Transverse colon (tissue), 3 donors: Measurements from ENCODE around the gene FAM111A.
"Not testable (repeated sequence)": the region's sequence is repeated elsewhere in the genome, so short reads cannot be mapped to it uniquely, and the experiment has no call there.

Source experiments
- CTCF ChIP-seq, 5 experiments: fragments of 200-600 bp in 3 of 5; fragments of 450-650 bp in 2 of 5; sonication (generic) in 3 of 5; IDR thresholded peaks; 1 replicate in 2 of 5; 2 replicates in 3 of 5; pipeline ENCODE4 v1.5.1; 2016 to 2017; ENCODE audit warnings: antibody characterized with exemption in 5 of 5, inconsistent platforms in 3 of 5, mild to moderate bottlenecking in 2 of 5, moderate library complexity in 1 of 5
- EP300 ChIP-seq: sonication (generic); formaldehyde crosslinking; IDR thresholded peaks from one replicate; pipeline ENCODE4 v1.6.1; 2017; ENCODE audit warnings: antibody characterized with exemption, low read depth
- POLR2A ChIP-seq: fragments of 450-650 bp; IDR thresholded peaks from one replicate; pipeline ENCODE4 v1.6.1; 2016; ENCODE audit warnings: antibody characterized with exemption, mild to moderate bottlenecking, moderate library complexity

GRCh38 chr11:59136551-59136950 lies 6.1 kb upstream of the FAM111A start:
- not testable (repeated sequence) for TF ChIP-seq POLR2A; CTCF (IDR thresholded peaks at IDR 0.05); EP300
